PFSK-1 (cell line): ENCODE measurements around the gene PRR33.

ENCODE experiments used
- POLR2AphosphoS5 ChIP-seq: IDR thresholded peaks from 2 replicates; pipeline ENCODE4 v1.6.1; 2012; ENCODE audit warnings: low read depth, mild to moderate bottlenecking, control low read depth, low read length, moderate library complexity
- TAF1 ChIP-seq: IDR thresholded peaks from 2 replicates; pipeline ENCODE4 v1.6.1; 2012; ENCODE audit warnings: low read length, control low read depth, borderline replicate concordance; ENCODE audit not compliant: insufficient read depth

DNA sequence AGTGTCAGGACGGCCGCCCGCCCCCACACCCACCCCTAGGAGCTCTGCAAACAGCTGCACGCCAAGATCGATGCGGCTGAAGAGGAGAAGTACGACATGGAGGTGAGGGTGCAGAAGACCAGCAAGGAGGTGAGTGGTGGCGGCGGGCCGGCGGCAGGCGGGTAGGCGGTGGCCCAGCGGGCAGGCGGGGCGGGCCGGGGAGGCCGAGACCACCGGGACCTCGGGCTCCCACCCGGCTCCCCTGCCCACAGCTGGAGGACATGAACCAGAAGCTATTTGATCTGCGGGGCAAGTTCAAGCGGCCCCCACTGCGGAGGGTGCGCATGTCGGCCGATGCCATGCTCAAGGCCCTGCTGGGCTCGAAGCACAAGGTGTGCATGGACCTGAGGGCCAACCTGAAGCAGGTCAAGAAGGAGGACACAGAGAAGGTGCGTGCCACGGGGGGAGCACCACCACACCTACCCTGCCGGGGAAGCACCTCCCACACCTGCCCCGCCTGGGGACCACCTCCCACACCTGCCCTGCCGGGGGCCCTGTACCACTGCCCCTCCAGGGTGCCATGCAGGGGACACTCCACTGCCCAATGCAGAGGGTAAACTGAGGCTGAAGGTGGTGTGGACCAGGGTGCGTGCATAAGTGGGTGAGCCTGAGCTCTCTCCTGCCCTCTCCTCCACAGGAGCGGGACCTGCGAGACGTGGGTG, 50.8 kb downstream of the PRR33 start:
- TF ChIP-seq POLR2AphosphoS5 (no peak), TAF1 (no peak)
